HepG2 (cell line): ENCODE data around the gene BGN. TPM values are rescaled to one million over a fixed set of nuclear protein-coding genes. Genes with fewer than 3 reads are reported as not detected.

Source experiments
- ATAC-seq: fragments of 200-7000 bp; cut with Tn5 transposase; 3 replicates; pipeline ENCODE4 v1.9.1; 2020; ENCODE audit warnings: mild to moderate bottlenecking, moderate library complexity
- BruUV-seq: library from RNA; stranded (reverse); fragments of 400-500 nt; replicated peaks from 2 replicates; lab custom pipeline; 2021; lab: Mats Ljungman, UMichigan
- CTCF ChIA-PET: fragments of 300-600 bp; formaldehyde crosslinking; extraction: SDS; loops from one replicate; lab custom pipeline; 2021; ENCODE audit warnings: low total read pairs, inconsistent platforms, low intra/inter-chr PET ratio; lab: Yijun Ruan, JAX
- POLR2A ChIA-PET: fragments of 350-600 bp; sonication (Branson Sonifier 250); formaldehyde crosslinking; loops from one replicate; lab custom pipeline; 2020; ENCODE audit warnings: antibody characterized with exemption, inconsistent platforms; lab: Yijun Ruan, JAX
- DNase-seq: peaks from one replicate; pipeline ENCODE4 v3.0.0-alpha.2; 2015; ENCODE audit warnings: low spot score
- FAIRE-seq: peaks from 3 replicates; lab custom pipeline; 2011; peaks lifted over from hg19 to GRCh38; lab: Jason Lieb, UNC
- H2AFZ ChIP-seq: one replicate; pipeline ENCODE4 v1.6.1; 2011; ENCODE audit warnings: low read length, inconsistent platforms
- H3K27ac ChIP-seq: fragments of 300-600 bp; 3 replicates; pipeline ENCODE4 v1.8.0; 2011; ENCODE audit warnings: mixed run types, mild to moderate bottlenecking, mixed read lengths, low read length, inconsistent platforms; ENCODE audit not compliant: insufficient read depth; ENCODE audit errors: extremely low read length
- H3K27me3 ChIP-seq, 2 experiments: fragments of 200-600 bp in 1 of 2; 2 replicates in 1 of 2; 3 replicates in 1 of 2; pipeline versions ENCODE4 v1.6.0 to v1.8.0; 2011; ENCODE audit warnings: low read length in 2 of 2, mild to moderate bottlenecking in 2 of 2, moderate library complexity in 2 of 2, inconsistent platforms in 1 of 2; ENCODE audit not compliant: insufficient read depth in 2 of 2, control insufficient read depth in 1 of 2
- H3K36me3 ChIP-seq, 2 experiments: fragments of 200-600 bp in 1 of 2; replicated peaks in 1 of 2; 2 replicates in 1 of 2; 3 replicates in 1 of 2; pipeline versions ENCODE4 v1.5.1 to v1.8.0; 2011; ENCODE audit warnings: low read length in 2 of 2, inconsistent platforms in 1 of 2; ENCODE audit not compliant: insufficient read depth in 2 of 2, control insufficient read depth in 1 of 2
- H3K4me1 ChIP-seq: 2 replicates; pipeline ENCODE4 v1.5.1; 2012; ENCODE audit warnings: low read length, inconsistent platforms; ENCODE audit not compliant: insufficient read depth
- H3K4me2 ChIP-seq: 2 replicates; pipeline ENCODE4 v1.6.0; 2011; ENCODE audit warnings: low read depth, low read length, inconsistent platforms
- H3K4me3 ChIP-seq, 3 experiments: fragments of 200-600 bp in 1 of 3; sonication (generic), shearing (Covaris generic) in 1 of 3; replicated peaks in 1 of 3; 2 replicates each; pipeline ENCODE4 v1.5.1; 2011 to 2016; ENCODE audit warnings: low read length in 3 of 3, inconsistent platforms in 2 of 3, low read depth in 2 of 3, mild to moderate bottlenecking in 2 of 3, control low read depth in 1 of 3, mixed read lengths in 1 of 3; ENCODE audit not compliant: insufficient read depth in 1 of 3
- H3K79me2 ChIP-seq: one replicate; pipeline ENCODE4 v1.6.1; 2011; ENCODE audit warnings: low read length, inconsistent platforms; ENCODE audit not compliant: insufficient read depth
- H3K9ac ChIP-seq: 2 replicates; pipeline ENCODE4 v1.6.0; 2011; ENCODE audit warnings: mild to moderate bottlenecking, low read depth, low read length, inconsistent platforms; ENCODE audit not compliant: insufficient read depth
- H3K9me3 ChIP-seq: 2 replicates; pipeline ENCODE4 v1.5.1; 2012; ENCODE audit warnings: mild to moderate bottlenecking, low read length
- H4K20me1 ChIP-seq: 2 replicates; pipeline ENCODE4 v1.6.0; 2011; ENCODE audit warnings: inconsistent platforms, mild to moderate bottlenecking, low read length, moderate library complexity; ENCODE audit not compliant: insufficient read depth
- CREB1 ChIP-seq, 2 experiments: fragments of 450-650 bp in 1 of 2; IDR thresholded peaks; 2 replicates each; pipeline ENCODE4 v1.6.1; 2016 to 2017; ENCODE audit warnings: control low read depth in 1 of 2, mild to moderate bottlenecking in 1 of 2, missing compliant biosample characterization in 1 of 2, missing genetic modification characterization in 1 of 2
- HNRNPUL1 ChIP-seq: fragments of 200-400 bp; formaldehyde crosslinking; IDR thresholded peaks from 2 replicates; pipeline ENCODE4 v1.6.1; 2017; ENCODE audit warnings: low read depth, mild to moderate bottlenecking, low read length, moderate library complexity
- ISX ChIP-seq: sonication (generic); formaldehyde crosslinking; conservative IDR thresholded peaks from 2 replicates; pipeline ENCODE4 v1.5.0; 2020; ENCODE audit warnings: missing genetic modification reagents
- KAT8 ChIP-seq: IDR thresholded peaks from 2 replicates; pipeline ENCODE4 v1.6.1; 2016; ENCODE audit warnings: missing genetic modification reagents, missing compliant biosample characterization
- PAX8 ChIP-seq: sonication (generic); formaldehyde crosslinking; IDR thresholded peaks from 2 replicates; pipeline ENCODE4 v1.8.0; 2022; ENCODE audit warnings: mild to moderate bottlenecking, missing genetic modification reagents, borderline replicate concordance
- ZBTB3 ChIP-seq: sonication (generic); formaldehyde crosslinking; IDR thresholded peaks from 2 replicates; pipeline ENCODE4 v1.4.0; 2020; ENCODE audit warnings: low read depth, mild to moderate bottlenecking, moderate library complexity, missing genetic modification reagents, borderline replicate concordance
- ZMAT3 ChIP-seq: sonication (generic); formaldehyde crosslinking; conservative IDR thresholded peaks from 2 replicates; pipeline ENCODE4 v1.7.0; 2021; ENCODE audit warnings: missing genetic modification reagents
- ZNF101 ChIP-seq: sonication (generic); formaldehyde crosslinking; IDR thresholded peaks from 2 replicates; pipeline ENCODE4 v1.4.0; 2020; ENCODE audit warnings: mild to moderate bottlenecking, low read depth, missing genetic modification reagents, borderline replicate concordance
- ZNF335 ChIP-seq: sonication (generic); formaldehyde crosslinking; IDR thresholded peaks from 2 replicates; pipeline ENCODE4 v1.4.0; 2020; ENCODE audit warnings: missing genetic modification reagents
- ZNF660 ChIP-seq: sonication (generic); formaldehyde crosslinking; IDR thresholded peaks from 2 replicates; pipeline ENCODE4 v1.5.1; 2020; ENCODE audit warnings: mild to moderate bottlenecking, low read depth, missing genetic modification reagents, borderline replicate concordance
- ZNF83 ChIP-seq: sonication (generic); formaldehyde crosslinking; IDR thresholded peaks from 2 replicates; pipeline ENCODE4 v1.4.0; 2020; ENCODE audit warnings: missing genetic modification reagents, mild to moderate bottlenecking, borderline replicate concordance
- WGBS: methylation state at CpG from one replicate; pipeline ENCODE4 v1.1.6; 2017; ENCODE audit warnings: low lambda C conversion rate; 5-methylcytosine and 5-hydroxymethylcytosine counted together
- in situ Hi-C: cut with HindIII; loops from 2 replicates; pipeline ENCODE4 v1.10.0; 2017; ENCODE audit warnings: low pct_unique_long_range_greater_than_20kb; ENCODE audit not compliant: extremely low pct_ligation_motif_present
- intact Hi-C: fragments of 100-400 bp; cut with micrococcal nuclease; formaldehyde crosslinking; loops from one replicate; pipeline ENCODE4 v1.10.0; 2022; ENCODE audit not compliant: unreplicated experiment
- polyA plus RNA-seq, 8 experiments: library from polyadenylated mRNA; depleted of rRNA in 3 of 8; stranded (reverse) in 7 of 8; unstranded in 1 of 8; fragments of >200 nt; fragmentation: Illumina TruSeq in 4 of 8; extraction: Trizol in 4 of 8; gene quantifications; 2 replicates each; pipeline versions ENCODE4 v1.2.1 to v1.2.3, GENCODE V29; 2011 to 2016; ENCODE audit warnings: low read depth in 4 of 8, missing spikeins in 1 of 8, mixed read lengths in 1 of 8; ENCODE audit not compliant: insufficient read depth in 1 of 8
- total RNA-seq, 5 experiments: library from RNA; depleted of rRNA; stranded (reverse); fragments of >200 nt; fragmentation: Illumina TruSeq; extraction: Trizol; gene quantifications; 2 replicates each; pipeline ENCODE4 v1.2.3, GENCODE V29; 2016; ENCODE audit warnings: low read depth in 1 of 5
- TF ChIP-seq, protein P1 (sequence below): IDR thresholded peaks from 2 replicates; pipeline ENCODE4 v1.6.1; 2012; ENCODE audit warnings: low read length, improper control_type of control experiment

Gene BGN
- total and polyA plus RNA-seq, 2 of the 13 experiments (the other 11 are each of a cell fraction or from before 2014, with no cell fraction given) = 0.18 to 0.63 TPM

- H3K4me2 ChIP-seq = no peak overlapping the region
These were observed 1.3 kb downstream of the BGN start for GRCh38 chrX:153495903-153496589.

More at GRCh38 chrX:153495903-153496589, 1.3 kb downstream of the BGN start:
- Histone ChIP-seq H3K27me3 (0 out of 5 replicates have a peak, but pooled peaks cover 1 to 6% of the 10 kb centered on the region in 2 experiments), H3K4me3 (no peak overlapping the region), H3K9me3 (no peaks in the 10 kb centered on the region), H4K20me1 (no peaks in the 10 kb centered on the region), H3K79me2 (no peaks in the 10 kb centered on the region), H2AFZ (no peak overlapping the region), H3K27ac (no peak overlapping the region), H3K36me3 (no peaks in the 10 kb centered on the region), H3K4me1 (peaks cover 42% of the 10 kb centered on the region), H3K9ac (no peak overlapping the region)
- in situ Hi-C loops (no loop called here), intact Hi-C loops (no loop called here)
- POLR2A ChIA-PET = no interaction called here
- WGBS = no CpG with 5 or more reads among the region's 18 CpGs
- ATAC-seq (no peak), DNase-seq (no peak), FAIRE-seq (no peak)
- TF ChIP-seq KAT8 (no peak), ISX (CRISPR knock-in tag) (no peak), PAX8 (no peak), ZNF83 (no peak), ZMAT3 (CRISPR knock-in tag) (no peak), ZBTB3 (CRISPR knock-in tag) (no peak), ZNF335 (no peak), CREB1 (IDR thresholded peaks at IDR 0.05) (no peak), CREB1 (CRISPR knock-in tag; IDR thresholded peaks at IDR 0.05) (no peak), ZNF101 (CRISPR knock-in tag) (no peak), HNRNPUL1 (no peak), ZNF660 (CRISPR knock-in tag) (no peak)
- TF ChIP-seq, protein P1, sequence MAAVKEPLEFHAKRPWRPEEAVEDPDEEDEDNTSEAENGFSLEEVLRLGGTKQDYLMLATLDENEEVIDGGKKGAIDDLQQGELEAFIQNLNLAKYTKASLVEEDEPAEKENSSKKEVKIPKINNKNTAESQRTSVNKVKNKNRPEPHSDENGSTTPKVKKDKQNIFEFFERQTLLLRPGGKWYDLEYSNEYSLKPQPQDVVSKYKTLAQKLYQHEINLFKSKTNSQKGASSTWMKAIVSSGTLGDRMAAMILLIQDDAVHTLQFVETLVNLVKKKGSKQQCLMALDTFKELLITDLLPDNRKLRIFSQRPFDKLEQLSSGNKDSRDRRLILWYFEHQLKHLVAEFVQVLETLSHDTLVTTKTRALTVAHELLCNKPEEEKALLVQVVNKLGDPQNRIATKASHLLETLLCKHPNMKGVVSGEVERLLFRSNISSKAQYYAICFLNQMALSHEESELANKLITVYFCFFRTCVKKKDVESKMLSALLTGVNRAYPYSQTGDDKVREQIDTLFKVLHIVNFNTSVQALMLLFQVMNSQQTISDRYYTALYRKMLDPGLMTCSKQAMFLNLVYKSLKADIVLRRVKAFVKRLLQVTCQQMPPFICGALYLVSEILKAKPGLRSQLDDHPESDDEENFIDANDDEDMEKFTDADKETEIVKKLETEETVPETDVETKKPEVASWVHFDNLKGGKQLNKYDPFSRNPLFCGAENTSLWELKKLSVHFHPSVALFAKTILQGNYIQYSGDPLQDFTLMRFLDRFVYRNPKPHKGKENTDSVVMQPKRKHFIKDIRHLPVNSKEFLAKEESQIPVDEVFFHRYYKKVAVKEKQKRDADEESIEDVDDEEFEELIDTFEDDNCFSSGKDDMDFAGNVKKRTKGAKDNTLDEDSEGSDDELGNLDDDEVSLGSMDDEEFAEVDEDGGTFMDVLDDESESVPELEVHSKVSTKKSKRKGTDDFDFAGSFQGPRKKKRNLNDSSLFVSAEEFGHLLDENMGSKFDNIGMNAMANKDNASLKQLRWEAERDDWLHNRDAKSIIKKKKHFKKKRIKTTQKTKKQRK = no peak
- no TSS peak for BruUV-seq
- CTCF ChIA-PET = interaction anchor here (2.1 kb wide), 1 partner anchor 25 kb away, joined by 10 read pairs; no protein-coding TSS in a partner anchor
